Peyer's patch (tissue), 4 donors: ENCODE data around the gene ETNK1.

Experiments used
- CTCF ChIP-seq, 6 experiments: fragments of 450-650 bp in 4 of 6; fragments of 200-600 bp in 2 of 6; sonication (generic) in 1 of 6; IDR thresholded peaks; one replicate each; pipeline ENCODE4 v1.5.1; 2017 to 2019; ENCODE audit warnings: antibody characterized with exemption in 6 of 6, mild to moderate bottlenecking in 3 of 6, moderate library complexity in 1 of 6
- POLR2A ChIP-seq, 2 donors: fragments of 450-650 bp; IDR thresholded peaks; one replicate each; pipeline ENCODE4 v1.5.1; 2017; ENCODE audit warnings: antibody characterized with exemption in 2 of 2, mild to moderate bottlenecking in 2 of 2, moderate library complexity in 2 of 2

DNA sequence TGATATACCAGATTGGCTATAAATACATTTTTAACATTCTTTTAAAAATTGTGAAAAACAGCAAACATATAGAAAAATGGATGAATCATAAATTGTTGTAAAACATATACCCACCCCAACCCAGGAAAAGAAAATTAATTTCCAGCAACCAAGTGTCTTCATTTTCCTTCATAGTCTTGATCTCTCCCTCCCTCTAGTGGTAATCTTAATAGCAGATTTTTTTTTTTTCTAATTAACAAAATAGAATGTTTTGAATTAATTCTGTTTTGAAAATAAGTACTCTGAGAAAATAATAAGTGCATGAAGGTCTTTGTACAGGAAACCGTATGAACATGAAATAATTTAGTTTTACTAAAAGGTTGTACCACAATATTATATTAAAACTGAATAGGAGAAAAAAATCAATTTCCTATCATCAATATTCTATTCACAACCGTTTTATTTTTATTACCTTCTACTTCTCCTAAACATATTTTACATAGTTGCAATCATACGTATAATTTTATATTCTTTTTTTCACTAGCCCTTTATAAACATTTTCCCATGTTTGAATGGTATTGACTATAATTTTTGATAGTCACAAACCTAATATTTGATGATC, 7.0 kb downstream of the ETNK1 start:
- TF ChIP-seq CTCF (IDR thresholded peaks at IDR 0.05): peak; percentile 36 to 72 (median 62)
- no peak for TF ChIP-seq POLR2A (IDR thresholded peaks at IDR 0.05)
